AG04450 (cell line): Measurements from ENCODE around the gene TLR5. TPM values are rescaled to one million over a fixed set of nuclear protein-coding genes. Genes with fewer than 3 reads are reported as not detected.

Experiments used
- CTCF ChIA-PET: fragments of 300-600, 350-600 bp; formaldehyde crosslinking; extraction: SDS; loops from one replicate; lab custom pipeline; 2022; ENCODE audit warnings: antibody characterized with exemption, inconsistent platforms; lab: Charles Lee
- POLR2A ChIA-PET: fragments of 350-600 bp; formaldehyde crosslinking; extraction: SDS; loops from one replicate; lab custom pipeline; 2021; ENCODE audit warnings: antibody characterized with exemption, inconsistent platforms; lab: Yijun Ruan, JAX
- DNase-seq: peaks from one replicate; pipeline ENCODE4 v3.0.0-alpha.2; 2011; ENCODE audit warnings: low read depth, low spot score
- H3K27ac ChIP-seq: one replicate; pipeline ENCODE4 v1.5.1; 2012; ENCODE audit warnings: low read depth, low read length, control low read depth
- H3K27me3 ChIP-seq: one replicate; pipeline ENCODE4 v1.6.0; 2012; ENCODE audit warnings: low read length; ENCODE audit not compliant: control insufficient read depth, insufficient read depth
- H3K4me3 ChIP-seq: 2 replicates; pipeline ENCODE4 v1.5.1; 2011; ENCODE audit warnings: mild to moderate bottlenecking, low read depth, low read length, control low read depth
- H3K9me3 ChIP-seq: 2 replicates; pipeline ENCODE4 v1.5.1; 2012; ENCODE audit warnings: low read length; ENCODE audit not compliant: control insufficient read depth, insufficient read depth
- polyA plus RNA-seq: library from polyadenylated mRNA; depleted of rRNA; stranded (reverse); fragments of >200 nt; gene quantifications from 2 replicates; pipeline ENCODE4 v1.2.3, GENCODE V29; 2011
- TF ChIP-seq, protein P1 (sequence below): IDR thresholded peaks from 2 replicates; pipeline ENCODE4 v1.5.1; 2011; ENCODE audit warnings: low read depth, low read length, control low read depth, inconsistent platforms

TLR5 gene
- polyA plus RNA-seq, 1 experiment = 0.07 TPM

DNA sequence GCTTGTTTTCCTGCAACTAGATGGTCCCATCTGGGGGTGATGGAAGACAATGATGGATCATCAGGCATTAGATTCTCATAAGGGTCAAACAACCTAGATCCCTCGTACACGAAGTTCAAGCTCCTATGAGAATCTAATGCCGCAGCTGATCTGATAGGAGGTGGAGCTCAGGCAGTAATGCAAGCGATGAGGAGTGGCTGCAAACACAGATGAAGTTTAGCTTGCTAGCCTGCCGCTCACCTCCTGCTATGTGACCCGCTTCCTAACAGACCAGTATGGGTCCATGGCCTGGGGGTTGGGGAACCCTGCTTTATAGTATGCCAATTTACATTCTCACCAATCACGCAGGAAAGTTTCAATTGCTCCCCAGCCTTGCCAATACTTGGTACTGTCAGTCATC, 37.5 kb downstream of the TLR5 start:
- ChIA-PET POLR2A (no interaction called here), CTCF (interaction anchor here (0.8 to 2.6 kb wide), 4 partner anchors 15 to 28 kb away, joined by 3 to 11 read pairs (median 6); no protein-coding TSS in a partner anchor)
- DNase-seq = no peak

GRCh38 chr1:223102797-223103533, 40.1 kb downstream of the TLR5 start:
- ChIA-PET CTCF (interaction anchor here (1.2 to 2.1 kb wide), 4 partner anchors 13 to 309 kb away, joined by 3 to 6 read pairs (median 4); no protein-coding TSS in a partner anchor), POLR2A (no interaction called here)
- DNase-seq = no peak

More for the DNA sequence above, 37.5 kb downstream of the TLR5 start:
- TF ChIP-seq, protein P1, sequence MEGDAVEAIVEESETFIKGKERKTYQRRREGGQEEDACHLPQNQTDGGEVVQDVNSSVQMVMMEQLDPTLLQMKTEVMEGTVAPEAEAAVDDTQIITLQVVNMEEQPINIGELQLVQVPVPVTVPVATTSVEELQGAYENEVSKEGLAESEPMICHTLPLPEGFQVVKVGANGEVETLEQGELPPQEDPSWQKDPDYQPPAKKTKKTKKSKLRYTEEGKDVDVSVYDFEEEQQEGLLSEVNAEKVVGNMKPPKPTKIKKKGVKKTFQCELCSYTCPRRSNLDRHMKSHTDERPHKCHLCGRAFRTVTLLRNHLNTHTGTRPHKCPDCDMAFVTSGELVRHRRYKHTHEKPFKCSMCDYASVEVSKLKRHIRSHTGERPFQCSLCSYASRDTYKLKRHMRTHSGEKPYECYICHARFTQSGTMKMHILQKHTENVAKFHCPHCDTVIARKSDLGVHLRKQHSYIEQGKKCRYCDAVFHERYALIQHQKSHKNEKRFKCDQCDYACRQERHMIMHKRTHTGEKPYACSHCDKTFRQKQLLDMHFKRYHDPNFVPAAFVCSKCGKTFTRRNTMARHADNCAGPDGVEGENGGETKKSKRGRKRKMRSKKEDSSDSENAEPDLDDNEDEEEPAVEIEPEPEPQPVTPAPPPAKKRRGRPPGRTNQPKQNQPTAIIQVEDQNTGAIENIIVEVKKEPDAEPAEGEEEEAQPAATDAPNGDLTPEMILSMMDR = no peak
- no peaks in the 10 kb centered on the region for H3K9me3 ChIP-seq
- H3K4me3 ChIP-seq = no peak overlapping the region
- H3K27ac ChIP-seq = no peak overlapping the region
- peaks cover 10% of the 10 kb centered on the region for H3K27me3 ChIP-seq

DNA sequence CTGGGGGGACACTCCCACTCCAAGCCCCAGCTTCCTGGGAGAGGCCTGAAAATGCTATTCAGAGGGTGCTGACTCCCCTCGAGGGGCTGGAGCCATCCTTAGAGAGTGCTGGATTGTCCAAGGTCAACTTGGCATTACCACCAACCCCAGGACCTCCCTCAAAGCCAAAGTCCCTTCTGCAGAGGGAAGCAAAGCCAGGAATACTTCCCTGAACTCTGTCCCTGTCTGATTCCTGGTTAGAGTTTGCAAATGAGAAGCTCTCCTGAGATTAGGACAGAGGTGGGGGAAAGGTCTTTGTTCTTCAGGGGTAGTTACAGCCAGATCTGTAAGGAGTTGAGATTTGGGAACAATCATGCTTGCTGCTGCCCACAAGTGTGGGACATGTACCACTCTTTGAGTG, 45.3 kb downstream of the TLR5 start:
- POLR2A ChIA-PET = no interaction called here
- Histone ChIP-seq H3K9me3 (0 out of 2 replicates have a peak, but pooled peaks cover 2% of the 10 kb centered on the region), H3K27ac (no peak overlapping the region), H3K4me3 (no peak overlapping the region), H3K27me3 (peaks cover 10% of the 10 kb centered on the region)
- CTCF ChIA-PET = interaction anchor here (1.2 kb wide), 1 partner anchor 26 kb away, joined by 4 read pairs; no protein-coding TSS in a partner anchor
- TF ChIP-seq, protein P1 = no peak
- no peak for DNase-seq

More at GRCh38 chr1:223102797-223103533, 40.1 kb downstream of the TLR5 start:
- Histone ChIP-seq H3K4me3 (no peak overlapping the region), H3K27me3 (peaks cover 9% of the 10 kb centered on the region), H3K27ac (no peak overlapping the region), H3K9me3 (0 out of 2 replicates have a peak, but pooled peaks cover 2% of the 10 kb centered on the region)
- TF ChIP-seq, protein P1 = no peak

DNA sequence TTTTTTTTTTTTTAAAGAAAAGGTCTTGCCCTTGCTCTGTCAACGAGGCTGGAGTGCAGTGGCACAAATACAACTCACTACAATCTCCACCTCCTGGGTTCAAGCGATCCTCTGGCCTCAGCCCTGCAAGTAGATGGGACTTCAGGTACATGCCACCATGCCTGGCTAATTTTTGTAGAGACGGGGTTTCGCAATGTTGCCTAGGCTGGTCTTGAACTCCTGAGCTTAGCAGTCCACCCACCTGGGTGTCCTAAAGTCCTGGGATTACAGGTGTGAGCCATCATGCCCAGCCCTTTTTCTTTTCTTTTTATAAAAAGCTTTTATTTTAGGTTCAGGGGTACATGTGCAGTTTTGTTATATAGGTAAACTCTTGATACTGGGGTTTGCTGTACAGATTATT, 47.2 kb downstream of the TLR5 start:
- no peak for DNase-seq
- 0 out of 2 replicates have a peak, but pooled peaks cover 2% of the 10 kb centered on the region for H3K9me3 ChIP-seq
- no peak overlapping the region for H3K27ac ChIP-seq
- POLR2A ChIA-PET = no interaction called here
- CTCF ChIA-PET = no interaction called here
- peaks cover 8% of the 10 kb centered on the region for H3K27me3 ChIP-seq
- no peak overlapping the region for H3K4me3 ChIP-seq
- TF ChIP-seq, protein P1 = no peak

GRCh38 chr1:223091896-223092295, 51.2 kb downstream of the TLR5 start:
- ChIA-PET POLR2A (no interaction called here), CTCF (interaction anchor here (0.7 to 1.2 kb wide), 2 partner anchors 352 to 356 kb away, joined by 3 read pairs; no protein-coding TSS in a partner anchor)
- DNase-seq = no peak
- no peak overlapping the region for H3K4me3 ChIP-seq
- TF ChIP-seq, protein P1 = no peak
- H3K27ac ChIP-seq = no peak overlapping the region
- H3K9me3 ChIP-seq = no peaks in the 10 kb centered on the region; the same call in 1 of the 2 replicates
- peaks cover 19% of the 10 kb centered on the region for H3K27me3 ChIP-seq
